SK-N-SH treated with all-trans-retinoic acid at 6 μM for 48 hours (cell line): ENCODE measurements around the gene CSF2RB.

ENCODE experiments used
- ATAC-seq: fragments of 200-7000 bp; cut with Tn5 transposase; 3 replicates; pipeline ENCODE4 v1.9.1; 2020; ENCODE audit warnings: mild to moderate bottlenecking, moderate library complexity
- ARNTL ChIP-seq: fragments of 450-650 bp; formaldehyde crosslinking; IDR thresholded peaks from 2 replicates; pipeline ENCODE4 v1.5.0; 2020; ENCODE audit warnings: low read depth, mild to moderate bottlenecking, moderate library complexity, borderline replicate concordance
- BACH2 ChIP-seq: fragments of 250-450 bp; sonication (Bioruptor Pico); IDR thresholded peaks from 2 replicates; pipeline ENCODE4 v1.9.0; 2021; ENCODE audit warnings: mild to moderate bottlenecking, borderline replicate concordance
- CSDC2 ChIP-seq: fragments of 250-450 bp; sonication (Bioruptor Pico); IDR thresholded peaks from 2 replicates; pipeline ENCODE4 v1.5.0; 2020; ENCODE audit warnings: mild to moderate bottlenecking, moderate library complexity
- ESRRG ChIP-seq: fragments of 250-450 bp; sonication (Bioruptor Pico); IDR thresholded peaks from 2 replicates; pipeline ENCODE4 v1.6.1; 2021; ENCODE audit warnings: mild to moderate bottlenecking
- GLIS3 ChIP-seq: fragments of 250-450 bp; sonication (Bioruptor Pico); IDR thresholded peaks from 2 replicates; pipeline ENCODE4 v1.5.0; 2020; ENCODE audit warnings: mild to moderate bottlenecking, moderate library complexity
- ISL1 ChIP-seq: fragments of 250-450 bp; sonication (Bioruptor Pico); IDR thresholded peaks from 2 replicates; pipeline ENCODE4 v2.1.2; 2022; ENCODE audit warnings: mild to moderate bottlenecking, moderate library complexity
- OSR1 ChIP-seq: fragments of 250-450 bp; sonication (Bioruptor Pico); IDR thresholded peaks from 2 replicates; pipeline ENCODE4 v1.8.0; 2022; ENCODE audit warnings: moderate library complexity, mild to moderate bottlenecking, inconsistent platforms
- POU6F1 ChIP-seq: fragments of 250-450 bp; sonication (Bioruptor Pico); IDR thresholded peaks from 2 replicates; pipeline ENCODE4 v1.8.0; 2021; ENCODE audit warnings: low read depth, mild to moderate bottlenecking, moderate library complexity, borderline replicate concordance
- PPARA ChIP-seq: fragments of 250-450 bp; sonication (Bioruptor Pico); IDR thresholded peaks from 2 replicates; pipeline ENCODE4 v1.5.0; 2020; ENCODE audit warnings: mild to moderate bottlenecking, borderline replicate concordance
- RARB ChIP-seq: fragments of 250-450 bp; sonication (Bioruptor Pico); IDR thresholded peaks from 2 replicates; pipeline ENCODE4 v1.8.0; 2021; ENCODE audit warnings: mild to moderate bottlenecking, moderate library complexity
- SNAI2 ChIP-seq: fragments of 250-450 bp; sonication (Bioruptor Pico); IDR thresholded peaks from 2 replicates; pipeline ENCODE4 v1.5.0; 2020; ENCODE audit warnings: mild to moderate bottlenecking, moderate library complexity
- TCF4 ChIP-seq: fragments of 250-450 bp; sonication (Bioruptor Pico); IDR thresholded peaks from 2 replicates; pipeline ENCODE4 v1.8.0; 2021; ENCODE audit warnings: mild to moderate bottlenecking, moderate library complexity, borderline replicate concordance
- TOX ChIP-seq: fragments of 250-450 bp; sonication (Bioruptor Pico); IDR thresholded peaks from 2 replicates; pipeline ENCODE4 v1.8.0; 2021; ENCODE audit warnings: mild to moderate bottlenecking, moderate library complexity, borderline replicate concordance
- ZC3H10 ChIP-seq: fragments of 250-450 bp; sonication (Bioruptor Pico); IDR thresholded peaks from 2 replicates; pipeline ENCODE4 v1.5.1; 2021; ENCODE audit warnings: mild to moderate bottlenecking, moderate library complexity
- ZFP3 ChIP-seq: fragments of 250-450 bp; sonication (Bioruptor Pico); IDR thresholded peaks from 2 replicates; pipeline ENCODE4 v1.5.0; 2020; ENCODE audit warnings: mild to moderate bottlenecking, moderate library complexity
- ZNF565 ChIP-seq: fragments of 450-650 bp; formaldehyde crosslinking; conservative IDR thresholded peaks from 2 replicates; pipeline ENCODE4 v1.5.0; 2020; ENCODE audit warnings: low read depth, mild to moderate bottlenecking, moderate library complexity
- ZNF8 ChIP-seq: fragments of 450-650 bp; formaldehyde crosslinking; IDR thresholded peaks from 2 replicates; pipeline ENCODE4 v1.5.0; 2020; ENCODE audit warnings: mild to moderate bottlenecking, moderate library complexity
- TF ChIP-seq, protein P1 (sequence below): fragments of 250-450 bp; sonication (Bioruptor Pico); IDR thresholded peaks from 2 replicates; pipeline ENCODE4 v1.5.1; 2021; ENCODE audit warnings: mild to moderate bottlenecking, moderate library complexity
- TF ChIP-seq, protein P2 (sequence below): fragments of 250-450 bp; sonication (Bioruptor Pico); IDR thresholded peaks from 2 replicates; pipeline ENCODE4 v1.5.0; 2020; ENCODE audit warnings: mild to moderate bottlenecking, moderate library complexity
- TF ChIP-seq, protein P3 (sequence below): fragments of 250-450 bp; sonication (Bioruptor Pico); IDR thresholded peaks from 2 replicates; pipeline ENCODE4 v1.5.1; 2020; ENCODE audit warnings: low read depth, mild to moderate bottlenecking, moderate library complexity

CSF2RB gene

DNA sequence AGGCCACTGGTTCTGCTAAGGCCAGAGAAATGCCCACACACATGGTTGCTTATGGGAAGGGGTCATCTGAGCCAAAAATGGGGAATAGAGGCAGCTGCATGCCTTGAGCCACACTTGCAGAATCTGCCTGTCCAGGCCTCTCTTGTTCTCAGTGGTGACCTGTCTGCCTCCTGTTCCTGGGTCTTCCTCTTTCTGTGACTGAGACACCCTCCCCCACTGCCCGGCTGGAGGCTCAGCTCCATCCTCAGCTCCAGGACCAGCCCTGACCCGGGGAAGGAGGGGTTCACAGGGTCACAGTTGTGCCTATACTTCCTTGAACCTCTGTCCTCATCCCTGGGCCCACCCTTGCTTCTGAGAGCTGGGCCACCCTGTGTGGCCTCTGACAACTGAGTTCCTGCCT lies 52.3 kb downstream of the CSF2RB start:
- ATAC-seq: no peak
- TF ChIP-seq CSDC2 (CRISPR knock-in tag) (no peak), TOX (CRISPR knock-in tag) (no peak), RARB (CRISPR knock-in tag) (no peak), POU6F1 (CRISPR knock-in tag) (no peak), SNAI2 (CRISPR knock-in tag) (no peak), ZFP3 (CRISPR knock-in tag) (no peak), TCF4 (CRISPR knock-in tag) (no peak), ISL1 (CRISPR knock-in tag) (no peak), ZNF8 (no peak)
- TF ChIP-seq, protein P1, sequence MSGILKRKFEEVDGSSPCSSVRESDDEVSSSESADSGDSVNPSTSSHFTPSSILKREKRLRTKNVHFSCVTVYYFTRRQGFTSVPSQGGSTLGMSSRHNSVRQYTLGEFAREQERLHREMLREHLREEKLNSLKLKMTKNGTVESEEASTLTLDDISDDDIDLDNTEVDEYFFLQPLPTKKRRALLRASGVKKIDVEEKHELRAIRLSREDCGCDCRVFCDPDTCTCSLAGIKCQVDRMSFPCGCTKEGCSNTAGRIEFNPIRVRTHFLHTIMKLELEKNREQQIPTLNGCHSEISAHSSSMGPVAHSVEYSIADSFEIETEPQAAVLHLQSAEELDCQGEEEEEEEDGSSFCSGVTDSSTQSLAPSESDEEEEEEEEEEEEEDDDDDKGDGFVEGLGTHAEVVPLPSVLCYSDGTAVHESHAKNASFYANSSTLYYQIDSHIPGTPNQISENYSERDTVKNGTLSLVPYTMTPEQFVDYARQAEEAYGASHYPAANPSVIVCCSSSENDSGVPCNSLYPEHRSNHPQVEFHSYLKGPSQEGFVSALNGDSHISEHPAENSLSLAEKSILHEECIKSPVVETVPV (CRISPR knock-in tag): no peak
- TF ChIP-seq, protein P2, sequence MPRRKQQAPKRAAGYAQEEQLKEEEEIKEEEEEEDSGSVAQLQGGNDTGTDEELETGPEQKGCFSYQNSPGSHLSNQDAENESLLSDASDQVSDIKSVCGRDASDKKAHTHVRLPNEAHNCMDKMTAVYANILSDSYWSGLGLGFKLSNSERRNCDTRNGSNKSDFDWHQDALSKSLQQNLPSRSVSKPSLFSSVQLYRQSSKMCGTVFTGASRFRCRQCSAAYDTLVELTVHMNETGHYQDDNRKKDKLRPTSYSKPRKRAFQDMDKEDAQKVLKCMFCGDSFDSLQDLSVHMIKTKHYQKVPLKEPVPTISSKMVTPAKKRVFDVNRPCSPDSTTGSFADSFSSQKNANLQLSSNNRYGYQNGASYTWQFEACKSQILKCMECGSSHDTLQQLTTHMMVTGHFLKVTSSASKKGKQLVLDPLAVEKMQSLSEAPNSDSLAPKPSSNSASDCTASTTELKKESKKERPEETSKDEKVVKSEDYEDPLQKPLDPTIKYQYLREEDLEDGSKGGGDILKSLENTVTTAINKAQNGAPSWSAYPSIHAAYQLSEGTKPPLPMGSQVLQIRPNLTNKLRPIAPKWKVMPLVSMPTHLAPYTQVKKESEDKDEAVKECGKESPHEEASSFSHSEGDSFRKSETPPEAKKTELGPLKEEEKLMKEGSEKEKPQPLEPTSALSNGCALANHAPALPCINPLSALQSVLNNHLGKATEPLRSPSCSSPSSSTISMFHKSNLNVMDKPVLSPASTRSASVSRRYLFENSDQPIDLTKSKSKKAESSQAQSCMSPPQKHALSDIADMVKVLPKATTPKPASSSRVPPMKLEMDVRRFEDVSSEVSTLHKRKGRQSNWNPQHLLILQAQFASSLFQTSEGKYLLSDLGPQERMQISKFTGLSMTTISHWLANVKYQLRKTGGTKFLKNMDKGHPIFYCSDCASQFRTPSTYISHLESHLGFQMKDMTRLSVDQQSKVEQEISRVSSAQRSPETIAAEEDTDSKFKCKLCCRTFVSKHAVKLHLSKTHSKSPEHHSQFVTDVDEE (CRISPR knock-in tag): no peak

- ATAC-seq: no peak
- no peak for TF ChIP-seq ZNF8
- TF ChIP-seq, all 23 proteins: peak for 0
These were observed 53.6 kb downstream of the CSF2RB start for GRCh38 chr22:36966851-36967540.

- no peak for TF ChIP-seq GLIS3
- TF ChIP-seq, protein P3, sequence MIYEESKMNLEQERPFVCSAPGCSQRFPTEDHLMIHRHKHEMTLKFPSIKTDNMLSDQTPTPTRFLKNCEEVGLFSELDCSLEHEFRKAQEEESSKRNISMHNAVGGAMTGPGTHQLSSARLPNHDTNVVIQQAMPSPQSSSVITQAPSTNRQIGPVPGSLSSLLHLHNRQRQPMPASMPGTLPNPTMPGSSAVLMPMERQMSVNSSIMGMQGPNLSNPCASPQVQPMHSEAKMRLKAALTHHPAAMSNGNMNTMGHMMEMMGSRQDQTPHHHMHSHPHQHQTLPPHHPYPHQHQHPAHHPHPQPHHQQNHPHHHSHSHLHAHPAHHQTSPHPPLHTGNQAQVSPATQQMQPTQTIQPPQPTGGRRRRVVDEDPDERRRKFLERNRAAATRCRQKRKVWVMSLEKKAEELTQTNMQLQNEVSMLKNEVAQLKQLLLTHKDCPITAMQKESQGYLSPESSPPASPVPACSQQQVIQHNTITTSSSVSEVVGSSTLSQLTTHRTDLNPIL: no peak
- TF ChIP-seq SNAI2 (CRISPR knock-in tag): no peak
- TF ChIP-seq, protein P1 (CRISPR knock-in tag): no peak
- TF ChIP-seq ZNF565 (CRISPR knock-in tag): no peak
- no peak for TF ChIP-seq ISL1 (CRISPR knock-in tag)
- no peak for TF ChIP-seq BACH2 (CRISPR knock-in tag)
- TF ChIP-seq OSR1 (CRISPR knock-in tag): no peak
- TF ChIP-seq, protein P2 (CRISPR knock-in tag): no peak
- TF ChIP-seq CSDC2 (CRISPR knock-in tag): no peak
- TF ChIP-seq PPARA: no peak
- no peak for TF ChIP-seq RARB (CRISPR knock-in tag)
- TF ChIP-seq ZC3H10 (CRISPR knock-in tag): no peak
- TF ChIP-seq ARNTL (CRISPR knock-in tag): no peak
- no peak for TF ChIP-seq ZFP3 (CRISPR knock-in tag)
- no peak for TF ChIP-seq POU6F1 (CRISPR knock-in tag)
- no peak for TF ChIP-seq ESRRG (CRISPR knock-in tag)
- ATAC-seq: no peak
These were observed 55.0 kb downstream of the CSF2RB start for GRCh38 chr22:36968249-36968964.
